GM19455 (cell line): ENCODE results near the gene ADGRB3.
"Not testable (repeated sequence)": the region's sequence is repeated elsewhere in the genome, so short reads cannot be mapped to it uniquely, and the experiment has no call there.

Source experiments
- ATAC-seq: cut with Tn5 transposase; IDR thresholded peaks from one replicate; pipeline ENCODE4 v1.9.1; 2021; ENCODE audit not compliant: unreplicated experiment

The ADGRB3 gene

GRCh38 chr6:69217343-69217742 lies 582.3 kb downstream of the ADGRB3 start:
- ATAC-seq = no peak

DNA sequence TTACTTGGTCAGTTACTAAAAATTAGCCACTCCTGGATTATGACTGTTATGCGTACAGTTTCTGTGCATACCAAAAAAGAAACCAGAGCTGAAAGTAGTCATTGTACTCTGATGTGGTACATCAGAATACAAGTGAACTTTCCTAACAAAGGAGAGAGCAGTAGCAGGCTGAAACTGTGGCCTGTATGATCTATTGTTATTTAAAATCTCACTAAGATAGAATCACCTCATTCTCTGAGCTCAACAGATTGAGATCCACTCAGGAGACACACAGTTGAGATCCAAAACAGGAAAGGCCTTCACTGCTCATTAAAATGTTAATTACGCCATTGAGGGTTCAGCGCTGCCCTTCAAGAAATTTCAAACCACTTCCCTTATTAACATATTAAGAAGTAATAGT lies 585.3 kb downstream of the ADGRB3 start:
- ATAC-seq = no peak

DNA sequence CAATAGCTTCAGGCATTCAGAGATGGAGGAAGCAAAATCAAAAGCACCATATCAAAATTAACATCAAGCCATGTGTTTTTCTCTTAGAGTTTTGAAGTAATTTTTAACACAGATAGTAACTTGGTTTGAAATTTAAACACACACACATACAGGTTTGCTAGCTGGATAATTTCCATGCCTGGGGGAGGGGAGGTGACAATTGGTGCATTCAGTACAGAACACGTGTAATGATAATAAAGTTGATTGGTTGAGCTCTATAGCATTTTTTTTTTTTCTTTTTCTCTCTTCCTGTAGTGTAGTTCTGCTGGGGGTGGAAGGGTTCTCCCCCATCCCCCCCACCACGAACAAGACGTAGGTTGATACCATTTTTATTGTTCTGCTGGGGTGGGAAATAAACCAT lies 596.9 kb downstream of the ADGRB3 start:
- no peak for ATAC-seq

GRCh38 chr6:69232496-69232895 lies 597.4 kb downstream of the ADGRB3 start:
- no peak for ATAC-seq

DNA sequence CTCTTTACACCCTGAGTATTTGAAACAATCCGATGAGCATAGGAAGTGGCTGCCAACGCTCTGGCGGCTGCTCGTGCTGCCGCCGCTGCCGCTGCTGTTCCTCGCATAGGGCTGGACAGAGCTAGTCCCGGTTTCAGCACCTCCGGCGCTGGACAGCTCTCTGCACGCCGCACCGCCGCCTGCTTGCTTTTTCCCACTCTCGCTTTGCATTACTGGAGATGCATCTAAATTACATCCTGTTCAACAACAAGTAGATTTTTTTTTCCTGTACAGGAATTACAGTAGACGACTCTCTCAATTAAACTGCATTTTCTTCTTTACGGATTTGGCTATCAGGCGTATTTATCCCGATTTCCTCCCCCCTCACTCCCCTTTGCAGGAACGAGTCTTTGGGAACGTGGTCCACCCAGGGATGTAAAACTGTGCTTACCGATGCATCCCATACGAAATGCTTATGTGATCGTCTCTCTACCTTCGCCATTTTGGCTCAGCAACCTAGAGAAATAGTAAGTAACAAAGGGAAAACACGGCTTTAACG lies 597.9 kb downstream of the ADGRB3 start:
- peak; percentile 76 for ATAC-seq

DNA sequence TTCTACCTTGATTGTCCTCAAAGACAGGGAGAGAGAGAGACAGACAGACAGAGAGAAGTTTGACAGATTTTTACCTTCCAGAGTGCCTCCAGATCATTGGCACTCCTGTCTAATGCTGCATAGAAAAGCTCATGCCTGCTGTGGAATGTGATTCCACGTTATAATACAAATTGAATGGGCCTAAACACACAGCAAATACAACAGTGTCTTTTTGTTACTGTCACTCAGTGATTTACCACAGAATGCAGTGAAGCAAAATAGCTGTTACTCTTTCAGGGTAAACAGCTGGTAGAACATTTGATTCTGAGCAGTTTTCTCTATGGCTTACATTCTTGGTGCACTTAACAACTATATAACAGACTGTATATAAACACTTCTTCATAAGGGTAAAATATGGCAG lies 603.0 kb downstream of the ADGRB3 start:
- ATAC-seq = no peak

GRCh38 chr6:69246983-69247382 lies 611.9 kb downstream of the ADGRB3 start:
- ATAC-seq = no peak

GRCh38 chr6:69261010-69261409 lies 625.9 kb downstream of the ADGRB3 start:
- no peak for ATAC-seq

DNA sequence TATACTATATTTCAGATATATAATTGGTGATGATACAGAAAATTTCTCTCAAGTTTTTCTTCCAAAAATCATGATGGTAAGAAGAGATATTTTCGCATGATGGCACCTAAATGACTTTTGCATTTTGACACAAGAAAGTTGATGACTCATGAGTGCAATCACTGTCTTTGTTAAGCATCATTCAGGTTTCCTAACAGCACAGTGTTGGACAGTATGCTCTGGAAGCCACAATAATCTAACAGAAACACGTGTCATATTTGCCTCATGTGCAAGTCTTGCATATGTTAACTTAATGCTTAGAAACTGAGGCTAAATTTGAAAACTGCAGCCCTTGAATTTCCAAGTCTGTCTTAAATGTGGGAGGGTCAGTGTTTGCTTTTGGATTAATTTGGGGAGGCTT lies 628.2 kb downstream of the ADGRB3 start:
- no peak for ATAC-seq

GRCh38 chr6:69265090-69265489 lies 630.0 kb downstream of the ADGRB3 start:
- no peak for ATAC-seq

GRCh38 chr6:69265706-69266105 lies 630.6 kb downstream of the ADGRB3 start:
- ATAC-seq = no peak

DNA sequence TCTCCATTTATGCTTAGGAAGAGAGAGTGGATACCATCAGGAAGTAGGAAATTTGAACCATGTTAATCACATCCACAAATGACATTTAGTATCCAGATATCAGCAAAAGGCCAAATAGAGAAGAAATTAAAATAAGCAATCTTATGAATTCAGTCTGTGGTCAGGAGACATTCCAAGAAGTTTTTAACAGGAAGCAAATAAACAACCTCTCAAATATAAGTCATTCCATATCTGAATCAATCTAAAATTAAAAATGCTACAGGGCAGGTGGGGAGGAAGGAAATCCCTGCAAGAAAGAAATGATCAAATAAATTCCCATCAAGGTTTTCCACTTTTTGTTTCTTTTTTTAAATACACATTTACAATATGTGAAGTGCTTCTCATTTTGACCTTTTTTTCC lies 641.1 kb downstream of the ADGRB3 start:
- no peak for ATAC-seq

DNA sequence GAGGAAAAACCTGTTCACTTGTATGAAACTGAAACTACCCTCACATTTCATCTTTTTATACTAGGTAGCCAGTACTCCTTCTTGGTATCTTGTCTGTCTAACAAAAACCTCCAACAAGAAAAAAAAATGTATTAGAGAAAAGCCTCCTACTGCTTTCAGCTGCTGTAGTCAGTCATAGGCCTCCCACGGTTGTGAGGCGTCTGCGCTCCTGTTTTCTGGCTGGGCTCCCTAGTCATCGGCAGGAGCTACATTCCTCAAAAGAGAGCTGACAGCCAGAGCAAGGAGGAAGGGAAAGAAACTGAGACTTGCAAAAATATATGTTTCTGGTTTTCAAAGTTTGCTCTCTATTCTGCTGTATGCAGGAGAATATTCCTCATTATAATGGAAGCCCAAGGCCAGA lies 644.7 kb downstream of the ADGRB3 start:
- ATAC-seq = no peak

GRCh38 chr6:69280858-69281257 lies 645.8 kb downstream of the ADGRB3 start:
- no peak for ATAC-seq

- no peak for ATAC-seq
Observed at GRCh38 chr6:69284176-69284730, 649.2 kb downstream of the ADGRB3 start.

- no peak for ATAC-seq
Observed at GRCh38 chr6:69285054-69285453, 650.0 kb downstream of the ADGRB3 start.

DNA sequence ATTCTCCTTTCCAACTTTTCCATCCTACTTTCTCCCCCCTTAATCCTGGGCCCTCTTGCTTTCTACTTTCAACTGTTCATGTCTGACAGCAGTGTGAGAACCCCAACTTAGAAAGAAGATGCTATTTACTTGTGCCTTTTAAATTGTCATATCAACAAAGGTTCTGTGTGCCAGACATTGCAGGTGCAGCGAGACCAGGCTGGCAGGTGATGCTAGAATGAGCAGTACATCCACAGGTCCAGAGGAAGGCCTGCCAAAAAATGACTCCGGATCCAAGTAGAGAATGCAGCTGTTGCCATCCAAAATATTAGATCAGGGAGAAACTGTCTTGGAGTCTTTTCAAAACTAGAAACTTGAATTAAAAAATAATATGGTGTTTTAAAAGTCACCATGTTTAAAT lies 651.2 kb downstream of the ADGRB3 start:
- ATAC-seq = no peak

DNA sequence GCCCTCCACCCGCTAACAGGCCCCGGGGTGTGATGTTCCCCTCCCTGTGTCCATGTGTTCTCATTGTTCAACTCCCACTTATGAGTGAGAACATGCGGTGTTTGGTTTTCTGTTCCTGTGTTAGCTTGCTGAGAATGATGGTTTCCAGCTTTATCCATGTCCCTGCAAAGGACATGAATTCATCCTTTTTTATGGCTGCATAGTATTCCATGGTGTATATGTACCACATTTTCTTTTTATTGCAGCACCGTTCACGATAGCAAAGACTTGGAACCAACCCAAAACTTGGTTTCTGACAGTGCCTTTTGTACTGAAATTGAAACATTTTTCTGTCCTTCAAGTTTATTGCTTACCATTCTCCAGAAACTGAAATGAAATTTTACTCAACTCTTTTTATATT lies 653.1 kb downstream of the ADGRB3 start:
- not testable (repeated sequence) for ATAC-seq

DNA sequence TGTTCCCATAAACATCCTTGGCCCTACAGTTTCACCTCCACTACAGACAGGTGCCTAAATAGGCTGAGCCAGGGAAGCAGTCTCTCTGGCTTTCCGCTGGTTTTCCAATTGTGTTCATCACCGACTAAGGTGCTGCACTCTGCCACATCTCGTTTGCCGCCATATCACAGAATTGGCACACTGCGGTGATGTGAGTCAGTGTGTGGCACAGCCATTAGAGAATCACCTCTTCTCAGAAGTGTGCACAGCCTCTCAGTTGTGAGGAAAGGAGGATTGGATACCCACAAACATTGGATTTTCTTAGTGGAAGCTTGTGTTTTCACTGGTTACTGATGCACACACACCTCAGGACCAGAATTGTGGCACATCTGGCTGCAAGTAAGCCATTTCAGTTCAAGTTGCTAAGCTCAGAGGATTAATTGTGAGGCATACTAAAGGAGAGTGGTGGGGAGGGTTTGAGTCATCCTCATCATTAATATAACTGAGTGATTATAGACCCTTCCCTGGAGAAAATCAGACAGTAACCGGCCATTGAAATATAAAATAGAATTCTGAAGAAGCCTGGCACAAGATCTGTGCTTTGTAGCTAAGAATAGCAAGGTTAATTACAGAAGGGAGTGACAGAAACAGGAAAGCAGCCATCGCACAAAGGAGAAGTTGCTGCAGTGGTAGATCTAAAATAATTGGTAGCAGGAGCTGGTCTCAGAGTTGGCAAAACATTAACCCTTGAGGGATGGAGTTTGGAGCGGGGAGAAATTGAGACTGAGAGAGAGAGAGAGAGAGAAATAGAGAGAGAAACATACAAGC lies 654.8 kb downstream of the ADGRB3 start:
- ATAC-seq = no peak

DNA sequence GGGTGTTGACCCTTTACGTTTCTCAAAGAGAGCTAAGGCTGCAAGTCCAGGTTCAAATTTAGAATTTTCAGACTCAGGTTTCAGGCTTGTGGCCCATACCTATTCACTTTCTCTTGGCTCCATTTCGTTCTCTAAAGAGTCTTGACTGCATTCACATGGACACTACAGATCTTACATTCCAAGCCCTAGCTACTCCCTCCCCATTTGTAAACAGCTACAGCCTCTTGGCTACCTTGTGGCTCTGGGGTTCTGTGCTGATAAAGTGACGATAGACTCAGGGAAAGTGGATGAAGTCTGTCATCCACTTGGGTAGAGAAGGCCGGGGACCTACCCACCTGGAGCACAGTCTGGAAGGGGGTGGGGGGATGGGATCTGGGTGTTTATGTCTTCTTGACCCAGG lies 658.4 kb downstream of the ADGRB3 start:
- no peak for ATAC-seq

- ATAC-seq = no peak
Observed at GRCh38 chr6:69294407-69294806, 659.3 kb downstream of the ADGRB3 start.

DNA sequence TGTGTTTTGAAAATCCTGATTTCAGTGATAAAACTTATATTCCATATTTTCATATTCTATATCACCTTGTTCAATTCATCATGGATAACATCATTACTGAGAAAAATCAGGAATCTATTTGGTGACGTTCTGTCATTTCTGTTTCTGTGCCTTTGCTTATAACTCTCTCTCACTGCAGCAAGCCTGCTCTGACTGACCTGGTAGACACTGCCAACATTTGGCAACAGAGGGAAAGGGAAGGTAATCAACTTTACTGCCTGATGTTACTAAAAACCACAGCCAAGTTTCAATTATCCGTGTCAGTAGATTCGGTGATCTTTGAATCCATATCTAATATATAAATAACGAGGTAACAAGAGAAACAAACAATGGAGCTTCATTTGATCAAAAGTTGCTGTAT lies 659.8 kb downstream of the ADGRB3 start:
- no peak for ATAC-seq

- ATAC-seq = no peak
Observed at GRCh38 chr6:69303382-69303781, 668.3 kb downstream of the ADGRB3 start.
